Ectodermal cell (in vitro differentiated cells): ENCODE data around the gene CLTCL1.
"Not testable (repeated sequence)": the region's sequence is repeated elsewhere in the genome, so short reads cannot be mapped to it uniquely, and the experiment has no call there.

Source experiments
- H3K27ac ChIP-seq: 2 replicates; pipeline ENCODE4 v1.7.0; 2013; ENCODE audit warnings: mild to moderate bottlenecking, low read depth, low read length; ENCODE audit not compliant: insufficient read depth, poor library complexity, severe bottlenecking
- H3K27me3 ChIP-seq: 2 replicates; pipeline ENCODE4 v1.7.0; 2013; ENCODE audit warnings: mild to moderate bottlenecking, low read length; ENCODE audit not compliant: insufficient read depth, control insufficient read depth, poor library complexity, severe bottlenecking
- H3K36me3 ChIP-seq: one replicate; pipeline ENCODE4 v1.7.0; 2013; ENCODE audit warnings: low read length; ENCODE audit not compliant: control insufficient read depth, insufficient read depth
- H3K4me1 ChIP-seq: one replicate; pipeline ENCODE4 v1.7.0; 2013; ENCODE audit warnings: low read length; ENCODE audit not compliant: control insufficient read depth, insufficient read depth
- H3K4me3 ChIP-seq: 2 replicates; pipeline ENCODE4 v1.7.0; 2013; ENCODE audit warnings: low read depth, low read length, control low read depth; ENCODE audit not compliant: insufficient read depth
- H3K9me3 ChIP-seq: 2 replicates; pipeline ENCODE4 v1.7.0; 2013; ENCODE audit warnings: mild to moderate bottlenecking, low read length, moderate library complexity; ENCODE audit not compliant: control insufficient read depth
- WGBS, 2 experiments: methylation state at CpG; one replicate each; pipeline ENCODE4 v1.1.7; 2013; ENCODE audit warnings: missing lambda C conversion rate in 2 of 2; 5-methylcytosine and 5-hydroxymethylcytosine counted together

The CLTCL1 gene

GRCh38 chr22:19275104-19275503 lies 16.4 kb downstream of the CLTCL1 start:
- H3K9me3 ChIP-seq: no peaks in the 10 kb centered on the region
- no peaks in the 10 kb centered on the region for H3K36me3 ChIP-seq
- 95% methylated on average over 8 of the region's 8 CpGs for WGBS, 2 experiments
- no peaks in the 10 kb centered on the region for H3K27me3 ChIP-seq
- H3K4me3 ChIP-seq: no peak overlapping the region
- H3K27ac ChIP-seq: no peak overlapping the region
- no peaks in the 10 kb centered on the region for H3K4me1 ChIP-seq

GRCh38 chr22:19271856-19272535 lies 19.5 kb downstream of the CLTCL1 start:
- H3K4me3 ChIP-seq: no peak overlapping the region
- no peaks in the 10 kb centered on the region for H3K4me1 ChIP-seq
- H3K36me3 ChIP-seq: no peaks in the 10 kb centered on the region
- no peaks in the 10 kb centered on the region for H3K9me3 ChIP-seq
- H3K27ac ChIP-seq: no peak overlapping the region
- H3K27me3 ChIP-seq: no peaks in the 10 kb centered on the region
- 94 to 96% methylated on average over 10 of the region's 10 CpGs for WGBS, 2 experiments

GRCh38 chr22:19271273-19271855 lies 20.2 kb downstream of the CLTCL1 start:
- no peak overlapping the region for H3K4me3 ChIP-seq
- H3K4me1 ChIP-seq: no peaks in the 10 kb centered on the region
- H3K27ac ChIP-seq: no peak overlapping the region
- no peaks in the 10 kb centered on the region for H3K36me3 ChIP-seq
- 89 to 93% methylated on average over 4 of the region's 4 CpGs for WGBS, 2 experiments
- H3K9me3 ChIP-seq: no peaks in the 10 kb centered on the region
- H3K27me3 ChIP-seq: no peaks in the 10 kb centered on the region

- WGBS, 2 experiments: no CpG with 5 or more reads among the region's 1 CpG
- Histone ChIP-seq H3K4me1 (no peaks in the 10 kb centered on the region), H3K9me3 (no peaks in the 10 kb centered on the region), H3K36me3 (no peaks in the 10 kb centered on the region), H3K27ac (no peak overlapping the region), H3K27me3 (no peaks in the 10 kb centered on the region), H3K4me3 (no peak overlapping the region)
These were observed 20.6 kb downstream of the CLTCL1 start for GRCh38 chr22:19270873-19271272.

GRCh38 chr22:19266547-19267086 lies 24.9 kb downstream of the CLTCL1 start:
- no peaks in the 10 kb centered on the region for H3K9me3 ChIP-seq
- no peaks in the 10 kb centered on the region for H3K36me3 ChIP-seq
- 100% methylated on average over 2 of the region's 2 CpGs for WGBS, 2 experiments
- no peaks in the 10 kb centered on the region for H3K4me1 ChIP-seq
- H3K27ac ChIP-seq: no peak overlapping the region
- H3K27me3 ChIP-seq: no peaks in the 10 kb centered on the region
- H3K4me3 ChIP-seq: no peak overlapping the region

- H3K4me3 ChIP-seq: no peak overlapping the region
- no peaks in the 10 kb centered on the region for H3K9me3 ChIP-seq
- H3K27me3 ChIP-seq: no peaks in the 10 kb centered on the region
- H3K27ac ChIP-seq: no peak overlapping the region
- H3K36me3 ChIP-seq: no peaks in the 10 kb centered on the region
- WGBS, 2 experiments: 94 to 100% methylated on average over 2 of the region's 2 CpGs
- H3K4me1 ChIP-seq: no peaks in the 10 kb centered on the region
These were observed 25.7 kb downstream of the CLTCL1 start for GRCh38 chr22:19265779-19266178.

- Histone ChIP-seq H3K36me3 (no peaks in the 10 kb centered on the region), H3K27me3 (no peaks in the 10 kb centered on the region), H3K4me3 (no peak overlapping the region), H3K4me1 (no peaks in the 10 kb centered on the region), H3K9me3 (no peaks in the 10 kb centered on the region), H3K27ac (no peak overlapping the region)
- 87 to 88% methylated on average over 5 to 6 of the region's 6 CpGs for WGBS, 2 experiments
These were observed 30.7 kb downstream of the CLTCL1 start for GRCh38 chr22:19260804-19261203.

- Histone ChIP-seq H3K4me3 (no peak overlapping the region), H3K4me1 (no peaks in the 10 kb centered on the region), H3K36me3 (no peaks in the 10 kb centered on the region), H3K9me3 (no peaks in the 10 kb centered on the region), H3K27me3 (no peaks in the 10 kb centered on the region), H3K27ac (no peak overlapping the region)
- WGBS, 2 experiments: 90 to 92% methylated on average over 6 of the region's 6 CpGs
These were observed 31.3 kb downstream of the CLTCL1 start for GRCh38 chr22:19260194-19260593.

GRCh38 chr22:19258968-19259288 lies 32.6 kb downstream of the CLTCL1 start:
- H3K27me3 ChIP-seq, H3K27ac ChIP-seq, H3K4me1 ChIP-seq, H3K9me3 ChIP-seq, H3K4me3 ChIP-seq, H3K36me3 ChIP-seq: not testable (repeated sequence)
- WGBS, 2 experiments: 92% methylated on average over 4 of the region's 4 CpGs

- 93% methylated on average over 7 of the region's 7 CpGs for WGBS, 2 experiments
- Histone ChIP-seq H3K27me3 (no peaks in the 10 kb centered on the region), H3K4me1 (no peaks in the 10 kb centered on the region), H3K9me3 (no peaks in the 10 kb centered on the region), H3K4me3 (no peak overlapping the region), H3K27ac (no peak overlapping the region), H3K36me3 (no peaks in the 10 kb centered on the region)
These were observed 33.1 kb downstream of the CLTCL1 start for GRCh38 chr22:19258371-19258770.
